H9 (cell line): ENCODE data around the gene PTPRB. TPM values are rescaled to one million over a fixed set of nuclear protein-coding genes. Genes with fewer than 3 reads are reported as not detected.

Experiments
- DNase-seq: peaks from one replicate; pipeline ENCODE4 v3.0.0-alpha.2; 2017
- H2AFZ ChIP-seq: one replicate; pipeline ENCODE4 v1.6.1; 2013; ENCODE audit warnings: mild to moderate bottlenecking, low read length, control low read depth, moderate library complexity
- H2AK5ac ChIP-seq: 2 replicates; pipeline ENCODE4 v1.6.1; 2013; ENCODE audit warnings: low read length, control low read depth, mixed read lengths; ENCODE audit not compliant: insufficient read length
- H2BK120ac ChIP-seq: one replicate; pipeline ENCODE4 v1.6.1; 2013; ENCODE audit warnings: low read depth, mild to moderate bottlenecking, low read length, control low read depth, inconsistent platforms; ENCODE audit not compliant: poor library complexity, severe bottlenecking
- H2BK12ac ChIP-seq: 2 replicates; pipeline ENCODE4 v1.6.1; 2013; ENCODE audit warnings: low read length, control low read depth, mixed read lengths, low read depth; ENCODE audit not compliant: insufficient read length
- H2BK15ac ChIP-seq: 2 replicates; pipeline ENCODE4 v1.6.1; 2013; ENCODE audit warnings: low read depth, low read length, control low read depth
- H2BK20ac ChIP-seq: one replicate; pipeline ENCODE4 v1.6.1; 2013; ENCODE audit warnings: low read depth, mild to moderate bottlenecking, low read length, control low read depth, inconsistent platforms; ENCODE audit not compliant: poor library complexity, severe bottlenecking
- H2BK5ac ChIP-seq: 2 replicates; pipeline ENCODE4 v1.6.1; 2013; ENCODE audit warnings: low read length, control low read depth, mixed read lengths; ENCODE audit not compliant: insufficient read length
- H3K14ac ChIP-seq: 2 replicates; pipeline ENCODE4 v1.6.1; 2013; ENCODE audit warnings: low read length, control low read depth; ENCODE audit not compliant: insufficient read depth
- H3K18ac ChIP-seq: 2 replicates; pipeline ENCODE4 v1.6.1; 2013; ENCODE audit warnings: low read depth, mild to moderate bottlenecking, mixed read lengths, low read length, control low read depth; ENCODE audit not compliant: insufficient read length
- H3K23ac ChIP-seq: 2 replicates; pipeline ENCODE4 v1.6.1; 2013; ENCODE audit warnings: low read length, control low read depth, mixed read lengths, low read depth; ENCODE audit not compliant: insufficient read length
- H3K23me2 ChIP-seq: 2 replicates; pipeline ENCODE4 v1.6.1; 2013; ENCODE audit warnings: low read depth, mild to moderate bottlenecking, mixed read lengths, low read length, control low read depth; ENCODE audit not compliant: insufficient read length, poor library complexity, severe bottlenecking
- H3K27ac ChIP-seq: 2 replicates; pipeline ENCODE4 v1.5.1; 2013; ENCODE audit warnings: low read length, control low read depth, mixed read lengths, low read depth; ENCODE audit not compliant: insufficient read length
- H3K27me3 ChIP-seq: 2 replicates; pipeline ENCODE4 v1.6.1; 2013; ENCODE audit warnings: low read length, control low read depth, inconsistent platforms; ENCODE audit not compliant: insufficient read depth
- H3K4ac ChIP-seq: 2 replicates; pipeline ENCODE4 v1.6.1; 2013; ENCODE audit warnings: low read depth, mild to moderate bottlenecking, control low read depth, inconsistent platforms, low read length, moderate library complexity
- H3K4me1 ChIP-seq: 2 replicates; pipeline ENCODE4 v1.6.1; 2013; ENCODE audit warnings: low read length, control low read depth, inconsistent platforms; ENCODE audit not compliant: insufficient read depth
- H3K4me2 ChIP-seq: 2 replicates; pipeline ENCODE4 v1.6.1; 2013; ENCODE audit warnings: low read length, control low read depth, mixed read lengths; ENCODE audit not compliant: insufficient read length, insufficient read depth
- H3K56ac ChIP-seq: 2 replicates; pipeline ENCODE4 v1.6.1; 2013; ENCODE audit warnings: low read depth, mild to moderate bottlenecking, mixed read lengths, low read length, control low read depth; ENCODE audit not compliant: insufficient read length
- H3K79me1 ChIP-seq: 2 replicates; pipeline ENCODE4 v1.6.1; 2013; ENCODE audit warnings: low read depth, mild to moderate bottlenecking, moderate library complexity, low read length, control low read depth, inconsistent platforms; ENCODE audit not compliant: insufficient read depth, poor library complexity, severe bottlenecking
- H3K79me2 ChIP-seq: 2 replicates; pipeline ENCODE4 v1.6.1; 2013; ENCODE audit warnings: low read length, control low read depth, inconsistent platforms; ENCODE audit not compliant: insufficient read depth
- H3K9ac ChIP-seq: 2 replicates; pipeline ENCODE4 v1.6.1; 2013; ENCODE audit warnings: low read length, control low read depth, mixed read lengths; ENCODE audit not compliant: insufficient read length; ENCODE audit errors: extremely low read depth
- H3K9me3 ChIP-seq: one replicate; pipeline ENCODE4 v1.6.1; 2013; ENCODE audit warnings: low read depth, low read length, inconsistent platforms; ENCODE audit not compliant: control insufficient read depth
- H3T11ph ChIP-seq: one replicate; pipeline ENCODE4 v1.6.1; 2013; ENCODE audit warnings: mild to moderate bottlenecking, low read length, control low read depth, inconsistent platforms
- H4K20me1 ChIP-seq: one replicate; pipeline ENCODE4 v1.6.1; 2013; ENCODE audit not compliant: control insufficient read depth, insufficient read length, insufficient read depth
- H4K5ac ChIP-seq: 2 replicates; pipeline ENCODE4 v1.6.1; 2013; ENCODE audit warnings: low read depth, mild to moderate bottlenecking, mixed read lengths, low read length, control low read depth; ENCODE audit not compliant: insufficient read length
- H4K8ac ChIP-seq: replicated peaks from 2 replicates; pipeline ENCODE4 v1.6.1; 2013; ENCODE audit warnings: low read length, control low read depth, mixed read lengths, low read depth; ENCODE audit not compliant: insufficient read length
- H4K91ac ChIP-seq: 2 replicates; pipeline ENCODE4 v1.6.1; 2013; ENCODE audit warnings: low read depth, mild to moderate bottlenecking, moderate library complexity, mixed read lengths, low read length, control low read depth; ENCODE audit not compliant: insufficient read length
- H3K27ac Mint-ChIP-seq, 3 experiments: 2 replicates in 2 of 3; 3 replicates in 1 of 3; pipeline ENCODE4 v1.8.0; 2020 to 2021; ENCODE audit warnings: mixed read lengths in 3 of 3, mild to moderate bottlenecking in 1 of 3, moderate library complexity in 1 of 3
- H3K27me3 Mint-ChIP-seq: 2 replicates; pipeline ENCODE4 v1.8.0; 2021; ENCODE audit warnings: low read depth, mild to moderate bottlenecking, moderate library complexity, mixed read lengths
- H3K36me3 Mint-ChIP-seq, 3 experiments: 2 replicates in 2 of 3; 3 replicates in 1 of 3; pipeline ENCODE4 v1.8.0; 2020 to 2021; ENCODE audit warnings: low read depth in 3 of 3, mixed read lengths in 3 of 3; ENCODE audit not compliant: insufficient read depth in 1 of 3
- H3K4me1 Mint-ChIP-seq, 2 experiments: 2 replicates each; pipeline ENCODE4 v1.8.0; 2020; ENCODE audit warnings: mixed read lengths in 2 of 2
- H3K4me3 Mint-ChIP-seq, 2 experiments: 2 replicates in 1 of 2; 3 replicates in 1 of 2; pipeline ENCODE4 v1.8.0; 2020 to 2021; ENCODE audit warnings: mild to moderate bottlenecking in 2 of 2, mixed read lengths in 2 of 2, moderate library complexity in 1 of 2
- H3K9me3 Mint-ChIP-seq, 2 experiments: 2 replicates in 1 of 2; 3 replicates in 1 of 2; pipeline ENCODE4 v1.8.0; 2020; ENCODE audit warnings: mild to moderate bottlenecking in 2 of 2, mixed read lengths in 2 of 2, moderate library complexity in 1 of 2
- WGBS: extraction: QIAGEN DNeasy Blood & Tissue Kit; methylation state at CpG from one replicate; pipeline ENCODE4 v1.1.7; 2013; ENCODE audit warnings: missing lambda C conversion rate, low lambda C conversion rate, mixed read lengths; ENCODE audit not compliant: insufficient read length; ENCODE audit errors: extremely low coverage; 5-methylcytosine and 5-hydroxymethylcytosine counted together
- total RNA-seq: library from RNA; stranded (reverse); gene quantifications from 2 replicates; pipeline ENCODE4 v1.2.1, GENCODE V29; 2021
- TF ChIP-seq, protein P1 (sequence below): fragments of 200-600 bp; sonication (generic); conservative IDR thresholded peaks from 3 replicates; pipeline ENCODE4 v1.8.0; 2021; ENCODE audit warnings: antibody characterized with exemption, mild to moderate bottlenecking

Gene PTPRB
- total RNA-seq, 1 experiment from 2014 or later: 1.4 TPM

DNA sequence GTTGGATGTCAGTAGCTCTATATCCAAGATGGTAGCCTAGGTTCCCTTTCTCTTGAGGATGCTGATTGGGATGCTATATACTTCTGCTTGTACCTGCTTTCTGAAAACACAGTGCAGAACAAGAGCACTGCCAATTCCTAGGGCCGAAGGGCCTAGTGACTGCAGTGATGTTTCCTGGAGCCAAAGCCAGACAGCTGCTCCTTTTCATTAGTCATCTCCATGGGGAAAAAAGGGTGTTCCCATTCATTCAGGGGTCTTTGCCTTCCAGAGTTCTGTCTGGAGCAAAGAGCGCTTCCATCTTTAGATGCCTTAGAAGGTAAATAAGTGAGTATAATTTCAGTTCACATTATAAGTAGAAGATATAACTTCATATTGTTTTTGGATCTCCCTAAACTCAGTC is 85.5 kb downstream of the PTPRB start:
- Histone ChIP-seq H2BK12ac (no peak overlapping the region), H3K56ac (no peak overlapping the region), H3K4ac (no peak overlapping the region), H2AFZ (no peak overlapping the region), H2BK15ac (no peak overlapping the region), H2AK5ac (no peak overlapping the region), H3K9ac (no peak overlapping the region), H3K23me2 (no peaks in the 10 kb centered on the region), H3K27me3 (no peaks in the 10 kb centered on the region; the same call in 1 of the 2 replicates), H2BK120ac (no peak overlapping the region), H4K91ac (no peak overlapping the region), H4K20me1 (no peaks in the 10 kb centered on the region), H3K14ac (no peak overlapping the region), H3K4me1 (no peaks in the 10 kb centered on the region; the same call in 1 of the 2 replicates), H4K5ac (no peak overlapping the region), H3K79me1 (no peaks in the 10 kb centered on the region), H3K9me3 (no peaks in the 10 kb centered on the region), H3T11ph (no peak overlapping the region), H3K18ac (no peak overlapping the region), H3K23ac (no peak overlapping the region), H4K8ac (no peak overlapping the region), H2BK20ac (no peak overlapping the region), H3K4me2 (no peak overlapping the region), H3K27ac (no peak overlapping the region), H3K79me2 (no peaks in the 10 kb centered on the region), H2BK5ac (no peak overlapping the region)
- TF ChIP-seq, protein P1, sequence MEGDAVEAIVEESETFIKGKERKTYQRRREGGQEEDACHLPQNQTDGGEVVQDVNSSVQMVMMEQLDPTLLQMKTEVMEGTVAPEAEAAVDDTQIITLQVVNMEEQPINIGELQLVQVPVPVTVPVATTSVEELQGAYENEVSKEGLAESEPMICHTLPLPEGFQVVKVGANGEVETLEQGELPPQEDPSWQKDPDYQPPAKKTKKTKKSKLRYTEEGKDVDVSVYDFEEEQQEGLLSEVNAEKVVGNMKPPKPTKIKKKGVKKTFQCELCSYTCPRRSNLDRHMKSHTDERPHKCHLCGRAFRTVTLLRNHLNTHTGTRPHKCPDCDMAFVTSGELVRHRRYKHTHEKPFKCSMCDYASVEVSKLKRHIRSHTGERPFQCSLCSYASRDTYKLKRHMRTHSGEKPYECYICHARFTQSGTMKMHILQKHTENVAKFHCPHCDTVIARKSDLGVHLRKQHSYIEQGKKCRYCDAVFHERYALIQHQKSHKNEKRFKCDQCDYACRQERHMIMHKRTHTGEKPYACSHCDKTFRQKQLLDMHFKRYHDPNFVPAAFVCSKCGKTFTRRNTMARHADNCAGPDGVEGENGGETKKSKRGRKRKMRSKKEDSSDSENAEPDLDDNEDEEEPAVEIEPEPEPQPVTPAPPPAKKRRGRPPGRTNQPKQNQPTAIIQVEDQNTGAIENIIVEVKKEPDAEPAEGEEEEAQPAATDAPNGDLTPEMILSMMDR: no peak
- no peaks in the 10 kb centered on the region for H3K27me3 Mint-ChIP-seq
- H3K4me3 Mint-ChIP-seq: no peak overlapping the region
- H3K4me1 Mint-ChIP-seq: peaks cover 5 to 11% of the 10 kb centered on the region in 2 experiments
- H3K9me3 Mint-ChIP-seq: no peaks in the 10 kb centered on the region
- no peak overlapping the region for H3K27ac Mint-ChIP-seq
- no peaks in the 10 kb centered on the region for H3K36me3 Mint-ChIP-seq
- WGBS: no CpG with 5 or more reads among the region's 2 CpGs
- no peak for DNase-seq
